Activated B cell treated with CpG ODN at 0.5 μM for 24 hours (primary cell): ENCODE data around the gene CERS6. TPM values are rescaled to one million over a fixed set of nuclear protein-coding genes. Genes with fewer than 3 reads are reported as not detected.

Experiments
- ATAC-seq: fragments of 200-7000 bp; cut with Tn5 transposase; one replicate; pipeline ENCODE4 v1.10.0; 2021; ENCODE audit warnings: low read depth, mild to moderate bottlenecking, moderate library complexity
- CTCF ChIA-PET: fragments of 350-600 bp; sonication (Branson Sonifier 250); formaldehyde crosslinking; loops from one replicate; lab custom pipeline; 2021; ENCODE audit warnings: antibody characterized with exemption; lab: Charles Lee
- POLR2A ChIA-PET: fragments of 350-600 bp; sonication (Branson Sonifier 250); formaldehyde crosslinking; loops from one replicate; lab custom pipeline; 2021; ENCODE audit warnings: antibody characterized with exemption; lab: Charles Lee
- DNase-seq: peaks from one replicate; pipeline ENCODE4 v3.0.0; 2022
- H3K27ac Mint-ChIP-seq: one replicate; pipeline ENCODE4 v1.8.0; 2020; ENCODE audit warnings: mixed read lengths
- H3K27me3 Mint-ChIP-seq: one replicate; pipeline ENCODE4 v1.8.0; 2021; ENCODE audit warnings: mixed read lengths
- H3K36me3 Mint-ChIP-seq: one replicate; pipeline ENCODE4 v1.8.0; 2021; ENCODE audit warnings: low read depth, mixed read lengths
- H3K4me1 Mint-ChIP-seq: one replicate; pipeline ENCODE4 v1.8.0; 2021; ENCODE audit warnings: mixed read lengths
- H3K4me3 Mint-ChIP-seq: one replicate; pipeline ENCODE4 v1.8.0; 2020; ENCODE audit warnings: mild to moderate bottlenecking, mixed read lengths
- H3K9me3 Mint-ChIP-seq: one replicate; pipeline ENCODE4 v1.8.0; 2020; ENCODE audit warnings: mixed read lengths
- intact Hi-C: fragments of 100-400 bp; cut with micrococcal nuclease; formaldehyde crosslinking; loops from one replicate; pipeline ENCODE4 v1.15.1; 2024
- total RNA-seq: library from RNA; stranded (reverse); gene quantifications from 2 replicates; pipeline ENCODE4 v1.2.3, GENCODE V29; 2022
- TF ChIP-seq, protein P1 (sequence below): fragments of 200-600 bp; IDR thresholded peaks from one replicate; pipeline ENCODE4 v1.8.0; 2022; ENCODE audit warnings: antibody characterized with exemption, mild to moderate bottlenecking

Gene CERS6
- total RNA-seq, 1 donor from 2014 or later: 5.3 TPM

DNA sequence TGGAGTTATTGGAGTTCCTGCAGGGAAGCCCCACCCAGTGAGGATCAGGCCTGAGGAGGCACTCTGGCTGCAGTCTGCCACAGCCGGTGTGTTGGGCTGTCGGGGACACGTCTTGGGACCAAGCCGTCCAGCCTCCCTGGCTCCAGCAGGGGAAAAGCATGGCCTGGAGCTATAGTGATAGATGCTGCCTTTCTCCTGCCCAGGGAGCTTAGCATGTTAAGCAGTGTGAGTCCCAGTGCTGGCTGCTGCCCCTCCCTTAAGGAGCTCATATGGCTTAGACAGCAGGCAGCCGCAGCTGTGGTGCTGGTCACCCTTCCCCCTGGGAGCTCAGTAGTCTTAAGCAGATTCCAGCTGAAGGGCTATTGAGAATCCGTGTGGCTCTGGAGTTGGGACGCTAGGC lies 78.9 kb downstream of the CERS6 start:
- H3K9me3 Mint-ChIP-seq: peaks cover 11% of the 10 kb centered on the region
- H3K4me1 Mint-ChIP-seq: peaks cover 46% of the 10 kb centered on the region
- ChIA-PET POLR2A (no interaction called here), CTCF (no interaction called here)
- H3K27me3 Mint-ChIP-seq: no peaks in the 10 kb centered on the region
- no peak overlapping the region for H3K4me3 Mint-ChIP-seq
- TF ChIP-seq, protein P1, sequence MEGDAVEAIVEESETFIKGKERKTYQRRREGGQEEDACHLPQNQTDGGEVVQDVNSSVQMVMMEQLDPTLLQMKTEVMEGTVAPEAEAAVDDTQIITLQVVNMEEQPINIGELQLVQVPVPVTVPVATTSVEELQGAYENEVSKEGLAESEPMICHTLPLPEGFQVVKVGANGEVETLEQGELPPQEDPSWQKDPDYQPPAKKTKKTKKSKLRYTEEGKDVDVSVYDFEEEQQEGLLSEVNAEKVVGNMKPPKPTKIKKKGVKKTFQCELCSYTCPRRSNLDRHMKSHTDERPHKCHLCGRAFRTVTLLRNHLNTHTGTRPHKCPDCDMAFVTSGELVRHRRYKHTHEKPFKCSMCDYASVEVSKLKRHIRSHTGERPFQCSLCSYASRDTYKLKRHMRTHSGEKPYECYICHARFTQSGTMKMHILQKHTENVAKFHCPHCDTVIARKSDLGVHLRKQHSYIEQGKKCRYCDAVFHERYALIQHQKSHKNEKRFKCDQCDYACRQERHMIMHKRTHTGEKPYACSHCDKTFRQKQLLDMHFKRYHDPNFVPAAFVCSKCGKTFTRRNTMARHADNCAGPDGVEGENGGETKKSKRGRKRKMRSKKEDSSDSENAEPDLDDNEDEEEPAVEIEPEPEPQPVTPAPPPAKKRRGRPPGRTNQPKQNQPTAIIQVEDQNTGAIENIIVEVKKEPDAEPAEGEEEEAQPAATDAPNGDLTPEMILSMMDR: no peak
- H3K36me3 Mint-ChIP-seq: peaks cover 6% of the 10 kb centered on the region
- DNase-seq (no peak), ATAC-seq (no peak)
- intact Hi-C loops: loop anchor here (5.0 kb wide), 1 partner anchor 68 kb away; no protein-coding TSS in a partner anchor
- H3K27ac Mint-ChIP-seq: no peak overlapping the region

DNA sequence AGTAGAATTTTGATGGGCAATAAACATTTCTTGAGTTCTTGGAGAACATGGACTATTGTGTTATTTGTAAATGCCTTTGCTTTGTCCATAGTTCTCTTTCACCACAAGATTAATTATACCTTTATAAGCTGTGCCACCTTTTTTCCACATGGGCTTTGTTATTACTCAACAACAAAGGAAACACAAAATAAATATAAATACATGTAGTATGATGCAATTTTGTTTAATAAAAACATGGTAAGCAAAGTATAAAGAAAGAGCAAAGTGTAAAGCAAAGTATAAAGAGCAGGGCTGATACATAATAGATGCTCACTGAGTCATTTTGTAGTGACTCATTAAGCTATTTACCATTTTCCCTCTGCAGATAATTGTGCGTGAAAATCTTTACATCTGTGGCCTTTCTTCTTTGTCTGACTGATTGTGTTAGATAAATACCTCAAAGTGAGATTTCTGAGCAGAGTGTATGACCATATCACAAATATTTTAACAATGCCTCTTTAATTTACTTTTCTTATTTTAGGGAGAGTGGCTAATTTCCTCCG lies 80.9 kb downstream of the CERS6 start:
- Mint-ChIP-seq H3K27ac (no peak overlapping the region), H3K4me1 (peaks cover 32% of the 10 kb centered on the region), H3K27me3 (no peaks in the 10 kb centered on the region), H3K4me3 (no peak overlapping the region), H3K9me3 (peaks cover 24% of the 10 kb centered on the region), H3K36me3 (peaks cover 20% of the 10 kb centered on the region)
- POLR2A ChIA-PET: no interaction called here
- CTCF ChIA-PET: no interaction called here
- ATAC-seq (no peak), DNase-seq (no peak)
- intact Hi-C loops: no loop called here
- TF ChIP-seq, protein P1: no peak

DNA sequence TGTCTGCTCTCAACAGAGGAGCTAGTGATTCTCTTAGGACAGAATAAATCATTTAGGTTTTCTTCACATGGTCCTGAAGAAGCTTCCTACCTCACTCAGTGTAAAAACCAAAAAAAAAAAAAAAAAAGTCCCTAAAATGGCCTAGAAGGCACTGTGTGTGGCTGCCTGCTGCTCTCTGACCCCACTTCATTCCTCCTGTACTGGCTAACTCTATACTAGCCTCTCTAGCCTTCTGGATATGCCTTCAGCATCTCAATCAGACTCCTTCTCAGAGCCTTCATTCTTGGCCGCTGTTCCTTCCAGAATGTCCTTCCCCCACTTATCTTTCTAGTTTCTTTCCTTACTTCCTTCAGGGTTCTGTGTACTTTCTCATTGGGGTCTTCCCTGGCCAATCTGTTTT lies 82.1 kb downstream of the CERS6 start:
- intact Hi-C loops: no loop called here
- H3K4me3 Mint-ChIP-seq: no peak overlapping the region
- H3K36me3 Mint-ChIP-seq: peaks cover 20% of the 10 kb centered on the region
- peaks cover 23% of the 10 kb centered on the region for H3K4me1 Mint-ChIP-seq
- ATAC-seq: no peak
- CTCF ChIA-PET: no interaction called here
- H3K9me3 Mint-ChIP-seq: peaks cover 24% of the 10 kb centered on the region
- POLR2A ChIA-PET: interaction anchor here (0.7 kb wide), 1 partner anchor 31 kb away, joined by 4 read pairs; no protein-coding TSS in a partner anchor
- DNase-seq: no peak
- H3K27ac Mint-ChIP-seq: no peak overlapping the region
- no peaks in the 10 kb centered on the region for H3K27me3 Mint-ChIP-seq
- TF ChIP-seq, protein P1: no peak

DNA sequence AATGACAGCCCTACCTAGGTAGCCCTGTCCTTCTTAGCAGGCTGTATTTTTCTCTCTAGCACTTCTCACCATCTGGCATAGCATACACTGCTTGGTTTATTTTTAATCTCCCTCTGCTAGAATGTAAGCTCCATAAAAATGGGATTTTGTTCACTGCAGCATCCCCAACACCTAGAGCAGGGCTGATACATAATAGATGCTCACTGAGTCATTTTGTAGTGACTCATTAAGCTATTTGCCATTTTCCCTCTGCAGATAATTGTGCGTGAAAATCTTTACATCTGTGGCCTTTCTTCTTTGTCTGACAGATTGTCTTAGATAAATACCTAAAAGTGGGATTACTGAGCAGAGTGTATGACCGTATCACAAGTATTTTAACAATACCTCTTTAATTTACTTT lies 82.5 kb downstream of the CERS6 start:
- TF ChIP-seq, protein P1: no peak
- Mint-ChIP-seq H3K4me1 (peaks cover 19% of the 10 kb centered on the region), H3K27ac (no peak overlapping the region), H3K4me3 (no peak overlapping the region), H3K36me3 (peaks cover 20% of the 10 kb centered on the region), H3K27me3 (no peaks in the 10 kb centered on the region), H3K9me3 (peaks cover 24% of the 10 kb centered on the region)
- POLR2A ChIA-PET: no interaction called here
- CTCF ChIA-PET: no interaction called here
- ATAC-seq: no peak
- DNase-seq: no peak
- intact Hi-C loops: no loop called here

DNA sequence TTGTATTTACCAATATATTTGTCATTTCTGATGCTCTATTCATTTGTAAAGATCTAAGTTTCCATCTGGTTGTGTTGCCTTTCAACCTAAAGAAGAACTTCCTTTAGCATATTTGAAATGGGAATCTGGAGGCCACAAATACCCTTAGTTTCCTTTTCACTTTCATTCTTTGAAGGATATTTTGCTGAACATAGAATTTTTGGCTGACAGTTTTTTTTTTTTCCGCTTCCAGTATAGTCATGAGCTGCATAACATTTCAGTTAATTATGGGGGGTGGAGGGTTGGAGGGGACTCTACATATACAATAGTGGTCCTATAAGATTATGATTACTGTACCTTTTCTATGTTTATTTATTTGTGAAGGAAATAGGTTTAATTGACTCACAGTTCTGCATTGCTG lies 83.9 kb downstream of the CERS6 start:
- POLR2A ChIA-PET: interaction anchor here (0.7 kb wide), 1 partner anchor 164 kb away, joined by 3 read pairs; no protein-coding TSS in a partner anchor
- CTCF ChIA-PET: no interaction called here
- H3K4me1 Mint-ChIP-seq: peaks cover 5% of the 10 kb centered on the region
- intact Hi-C loops: no loop called here
- H3K27ac Mint-ChIP-seq: no peak overlapping the region
- H3K36me3 Mint-ChIP-seq: peaks cover 20% of the 10 kb centered on the region
- H3K9me3 Mint-ChIP-seq: peaks cover 24% of the 10 kb centered on the region
- TF ChIP-seq, protein P1: no peak
- no peak overlapping the region for H3K4me3 Mint-ChIP-seq
- DNase-seq: no peak
- no peaks in the 10 kb centered on the region for H3K27me3 Mint-ChIP-seq
- ATAC-seq: no peak
